M059J (cell line): Measurements from ENCODE around the gene LYPD4. TPM values are rescaled to one million over a fixed set of nuclear protein-coding genes. Genes with fewer than 3 reads are reported as not detected.

Experiments
- DNase-seq: peaks from one replicate; pipeline ENCODE4 v3.0.0-alpha.2; 2012; ENCODE audit warnings: low read depth
- total RNA-seq: library from RNA; depleted of rRNA; stranded (reverse); fragments of >200 nt; shearing (Covaris generic); gene quantifications from 2 replicates; pipeline ENCODE4 v1.2.3, GENCODE V29; 2014

LYPD4 gene
- total RNA-seq, 1 experiment from 2014 or later = not detected

- DNase-seq = no peak
Observed at GRCh38 chr19:41850381-41850780, 5.9 kb upstream of the LYPD4 start.

- no peak for DNase-seq
Observed at GRCh38 chr19:41849067-41849466, 4.6 kb upstream of the LYPD4 start.

GRCh38 chr19:41848666-41849065 lies 4.2 kb upstream of the LYPD4 start:
- no peak for DNase-seq

- DNase-seq = no peak
Observed at GRCh38 chr19:41847351-41848105, 3.0 kb upstream of the LYPD4 start.

GRCh38 chr19:41845051-41845590 lies 638 bp upstream of the LYPD4 start:
- DNase-seq = no peak

- no peak for DNase-seq
Observed at GRCh38 chr19:41845001-41845050, 343 bp upstream of the LYPD4 start, which contains the start of gene DMRTC2. Gene DMRTC2 (plus strand): TSS chr19:41845042. CDS start chr19:41847429, 2,387 bp downstream.

GRCh38 chr19:41843371-41843770 lies 1.1 kb downstream of the LYPD4 start:
- DNase-seq = no peak

- DNase-seq = no peak
Observed at GRCh38 chr19:41839211-41839610, 5.3 kb downstream of the LYPD4 start.

- no peak for DNase-seq
Observed at GRCh38 chr19:41837981-41838708, 6.3 kb downstream of the LYPD4 start.

- DNase-seq = peak; percentile 40
Observed at GRCh38 chr19:41821003-41821735, 23.3 kb downstream of the LYPD4 start.

GRCh38 chr19:41816761-41817160 lies 27.7 kb downstream of the LYPD4 start:
- no peak for DNase-seq

- no peak for DNase-seq
Observed at GRCh38 chr19:41815301-41815700, 29.2 kb downstream of the LYPD4 start.

GRCh38 chr19:41813911-41814310 lies 30.6 kb downstream of the LYPD4 start:
- DNase-seq = no peak

- DNase-seq = no peak
Observed at GRCh38 chr19:41811981-41812380, 32.5 kb downstream of the LYPD4 start.

GRCh38 chr19:41811036-41811435 lies 33.4 kb downstream of the LYPD4 start:
- DNase-seq = no peak

GRCh38 chr19:41810301-41810700 lies 34.2 kb downstream of the LYPD4 start:
- no peak for DNase-seq

- DNase-seq = no peak
Observed at GRCh38 chr19:41808663-41809566, 35.6 kb downstream of the LYPD4 start.

GRCh38 chr19:41807176-41807575 lies 37.3 kb downstream of the LYPD4 start:
- no peak for DNase-seq

GRCh38 chr19:41804336-41804735 lies 40.1 kb downstream of the LYPD4 start:
- DNase-seq = no peak

- no peak for DNase-seq
Observed at GRCh38 chr19:41802770-41803169, 41.7 kb downstream of the LYPD4 start.

- DNase-seq = no peak
Observed at GRCh38 chr19:41801792-41802211, 42.7 kb downstream of the LYPD4 start.

GRCh38 chr19:41801031-41801430 lies 43.5 kb downstream of the LYPD4 start:
- no peak for DNase-seq
